ENCODE measurements around the gene PTBP3.

DNA sequence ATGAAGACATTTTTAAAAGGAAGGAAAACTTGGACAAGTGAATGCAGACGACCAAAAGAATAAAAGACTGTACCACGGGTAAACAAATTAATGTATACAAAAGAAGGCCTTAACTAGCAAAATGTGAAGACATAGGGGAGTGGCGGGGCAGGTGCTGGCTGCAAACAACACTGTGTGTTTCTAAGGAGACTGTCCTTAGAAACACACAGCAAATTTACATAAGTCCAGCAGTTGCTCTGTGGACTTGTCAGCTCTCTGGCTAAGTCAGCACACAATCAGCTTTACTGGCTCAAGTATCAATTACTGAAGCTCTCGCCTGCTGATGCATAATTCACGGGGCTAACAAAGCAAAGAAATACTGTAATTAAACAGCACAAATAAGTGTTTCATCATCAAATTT lies 24.8 kb downstream of the PTBP3 start:
- no peak for TF ChIP-seq POLR2A (IDR thresholded peaks at IDR 0.05; ENCODE audit: low read depth, low read length)
- TF ChIP-seq SPI1 (IDR thresholded peaks at IDR 0.05; ENCODE audit: low read depth, low read length) = no peak
- TF ChIP-seq POLR2AphosphoS5 (IDR thresholded peaks at IDR 0.05; ENCODE audit: low read depth, low read length) = no peak
- TF ChIP-seq PAX5 (IDR thresholded peaks at IDR 0.05; ENCODE audit: insufficient read depth, low read length, severe bottlenecking) = no peak
- no peak for TF ChIP-seq TAF1 (IDR thresholded peaks at IDR 0.05; ENCODE audit: low read depth, low read length)
- no peak for TF ChIP-seq POU2F2 (IDR thresholded peaks at IDR 0.05; ENCODE audit: low read depth, low read length)

All from GM12891 (cell line).